Activated naive CD4-positive, alpha-beta T cell treated with anti-CD3 and anti-CD28 coated beads, Interleukin-2, amount 50 U/mL, for 24 hours (primary cell): ENCODE results near the gene FIGLA.

ENCODE experiments used
- H3K27ac Mint-ChIP-seq: one replicate; pipeline ENCODE4 v1.8.0; 2021; ENCODE audit warnings: mild to moderate bottlenecking, mixed read lengths
- H3K27me3 Mint-ChIP-seq: one replicate; pipeline ENCODE4 v1.8.0; 2021; ENCODE audit warnings: mixed read lengths
- H3K36me3 Mint-ChIP-seq: one replicate; pipeline ENCODE4 v1.8.0; 2021; ENCODE audit warnings: mixed read lengths
- H3K4me1 Mint-ChIP-seq: one replicate; pipeline ENCODE4 v1.8.0; 2021; ENCODE audit warnings: mixed read lengths
- H3K4me3 Mint-ChIP-seq: one replicate; pipeline ENCODE4 v1.8.0; 2021; ENCODE audit warnings: mild to moderate bottlenecking, mixed read lengths
- H3K9me3 Mint-ChIP-seq: one replicate; pipeline ENCODE4 v1.8.0; 2021; ENCODE audit warnings: mixed read lengths

FIGLA gene

DNA sequence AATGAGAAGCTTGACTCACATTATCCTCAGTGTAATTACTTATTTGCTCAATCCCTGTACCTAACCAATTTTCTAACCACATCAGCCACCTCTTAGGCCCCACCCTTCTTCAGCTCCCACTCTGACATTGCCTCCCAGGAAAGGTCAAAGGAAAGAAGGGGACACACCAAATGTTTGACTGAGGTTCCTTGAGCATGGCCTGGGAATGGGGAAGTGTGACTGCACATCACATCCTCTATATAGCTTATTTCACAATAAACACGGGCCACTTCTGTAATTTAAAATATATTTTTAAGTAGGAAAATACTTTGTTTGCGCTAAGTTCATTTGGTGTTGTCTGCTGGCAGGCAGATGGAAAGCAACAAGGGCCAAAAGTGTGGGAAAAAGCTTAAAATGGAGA is 3.0 kb upstream of the FIGLA start:
- H3K27me3 Mint-ChIP-seq, result peaks cover 24% of the 10 kb centered on the region
- no peaks in the 10 kb centered on the region for H3K36me3 Mint-ChIP-seq
- H3K9me3 Mint-ChIP-seq, result no peaks in the 10 kb centered on the region
- H3K27ac Mint-ChIP-seq, result no peak overlapping the region
- H3K4me3 Mint-ChIP-seq, result no peak overlapping the region
- peaks cover 10% of the 10 kb centered on the region for H3K4me1 Mint-ChIP-seq

DNA sequence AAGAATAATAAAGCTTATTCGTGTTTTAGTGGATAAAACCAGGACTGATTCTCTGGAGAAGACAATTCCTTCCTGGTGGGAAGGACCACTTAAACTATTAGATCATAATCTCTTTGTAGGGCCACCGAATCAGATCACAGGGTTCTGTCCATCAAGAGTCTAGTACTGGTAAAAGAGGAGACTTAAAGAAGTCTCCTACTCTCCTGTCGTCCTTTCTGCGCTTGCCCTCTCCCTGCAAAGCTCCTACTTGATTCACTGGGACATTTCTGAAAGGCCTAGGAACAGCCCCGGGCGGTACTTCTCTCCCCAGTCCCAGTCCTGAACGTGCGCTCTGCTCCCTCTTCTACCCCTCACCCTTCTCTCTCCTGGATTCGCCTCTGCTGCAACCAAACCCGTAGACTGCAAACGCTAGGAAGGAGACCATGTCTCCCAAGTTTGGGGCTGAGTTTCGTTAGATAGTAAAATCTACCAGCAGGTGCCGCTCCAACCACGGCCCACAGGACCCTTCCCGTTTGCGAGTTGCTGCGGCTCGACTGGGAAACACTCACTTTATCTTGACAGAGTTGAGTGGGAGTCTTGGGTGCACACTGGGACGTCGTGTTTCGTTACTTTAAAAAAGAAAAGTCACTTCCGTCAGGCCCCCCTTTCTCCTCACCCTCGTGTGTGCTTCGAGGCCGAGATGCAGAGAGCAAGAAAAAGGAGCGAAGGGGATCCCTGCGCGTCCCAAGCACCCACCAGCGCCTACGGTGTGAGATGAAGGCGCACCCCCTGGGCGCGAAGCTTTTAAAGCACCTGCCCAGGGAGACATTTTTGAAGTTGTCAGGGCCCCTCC is 923 bp downstream of the FIGLA start:
- H3K36me3 Mint-ChIP-seq, result peaks cover 3% of the 10 kb centered on the region
- peaks cover 20% of the 10 kb centered on the region for H3K4me1 Mint-ChIP-seq
- H3K27ac Mint-ChIP-seq, result peak overlapping the region; percentile 9
- H3K9me3 Mint-ChIP-seq, result no peaks in the 10 kb centered on the region
- peak overlapping the region; percentile 86 for H3K4me3 Mint-ChIP-seq
- peaks cover 39% of the 10 kb centered on the region for H3K27me3 Mint-ChIP-seq

DNA sequence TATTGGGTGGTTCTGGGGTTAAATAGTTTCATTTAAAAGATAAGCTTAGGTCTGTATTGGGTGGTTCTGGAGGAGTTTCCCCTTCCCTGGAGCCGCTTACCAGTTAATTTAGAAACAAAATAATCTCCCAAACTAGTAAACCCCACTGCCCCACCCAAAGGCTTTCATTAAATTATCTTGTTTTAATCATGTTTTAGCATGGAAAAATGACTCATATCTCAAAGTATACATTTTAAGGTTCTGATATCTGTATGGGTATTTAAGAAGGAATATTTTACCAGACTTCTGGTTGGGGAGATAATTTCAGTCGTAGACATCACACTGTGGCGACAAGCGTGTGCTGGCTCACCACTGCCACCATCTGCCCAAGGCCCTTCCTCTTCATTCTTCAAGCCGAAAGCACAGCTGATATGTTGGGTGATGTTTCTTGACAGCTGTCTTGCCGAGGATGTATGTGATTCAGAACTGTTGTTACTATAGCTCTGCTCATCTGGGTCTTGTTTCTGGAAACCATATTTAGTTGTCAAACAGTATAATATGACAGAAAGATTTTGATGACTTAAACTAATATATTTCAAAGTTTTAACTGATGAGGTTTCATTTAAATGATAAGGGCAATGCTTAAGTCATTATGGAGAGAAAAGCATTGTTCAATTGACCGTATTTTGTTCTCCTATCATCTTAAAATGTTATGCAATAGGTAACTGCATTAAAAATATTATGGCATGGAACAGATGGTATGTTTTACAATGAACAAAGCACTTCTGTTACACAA is 5.1 kb downstream of the FIGLA start:
- no peaks in the 10 kb centered on the region for H3K9me3 Mint-ChIP-seq
- H3K4me3 Mint-ChIP-seq, result no peak overlapping the region
- H3K27me3 Mint-ChIP-seq, result peaks cover 21% of the 10 kb centered on the region

DNA sequence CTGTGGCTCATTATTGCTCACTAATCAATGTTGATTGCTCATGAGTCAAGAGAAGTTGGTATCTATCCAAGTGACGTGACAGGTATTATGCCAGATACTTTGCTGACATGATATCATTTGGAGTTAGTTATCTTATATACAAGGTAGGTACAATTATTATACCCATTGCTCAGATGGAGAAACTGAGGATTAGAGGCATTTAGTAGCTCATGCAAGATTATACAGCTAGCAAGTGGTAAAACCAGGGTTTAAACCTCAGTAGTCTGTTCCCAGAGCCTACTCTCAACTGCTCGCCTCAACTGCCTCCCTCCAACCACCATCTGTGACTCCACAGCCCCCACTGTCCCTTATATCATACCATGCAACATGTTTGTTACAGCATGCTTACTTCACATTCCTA is 6.1 kb downstream of the FIGLA start:
- peaks cover 11% of the 10 kb centered on the region for H3K4me1 Mint-ChIP-seq
- H3K9me3 Mint-ChIP-seq, result no peaks in the 10 kb centered on the region
- H3K27me3 Mint-ChIP-seq, result peaks cover 16% of the 10 kb centered on the region
- no peak overlapping the region for H3K27ac Mint-ChIP-seq
- H3K36me3 Mint-ChIP-seq, result peaks cover 3% of the 10 kb centered on the region
- H3K4me3 Mint-ChIP-seq, result no peak overlapping the region

More for the DNA sequence above, 5.1 kb downstream of the FIGLA start:
- Mint-ChIP-seq H3K27ac (no peak overlapping the region), H3K36me3 (peaks cover 3% of the 10 kb centered on the region), H3K4me1 (peaks cover 17% of the 10 kb centered on the region)

DNA sequence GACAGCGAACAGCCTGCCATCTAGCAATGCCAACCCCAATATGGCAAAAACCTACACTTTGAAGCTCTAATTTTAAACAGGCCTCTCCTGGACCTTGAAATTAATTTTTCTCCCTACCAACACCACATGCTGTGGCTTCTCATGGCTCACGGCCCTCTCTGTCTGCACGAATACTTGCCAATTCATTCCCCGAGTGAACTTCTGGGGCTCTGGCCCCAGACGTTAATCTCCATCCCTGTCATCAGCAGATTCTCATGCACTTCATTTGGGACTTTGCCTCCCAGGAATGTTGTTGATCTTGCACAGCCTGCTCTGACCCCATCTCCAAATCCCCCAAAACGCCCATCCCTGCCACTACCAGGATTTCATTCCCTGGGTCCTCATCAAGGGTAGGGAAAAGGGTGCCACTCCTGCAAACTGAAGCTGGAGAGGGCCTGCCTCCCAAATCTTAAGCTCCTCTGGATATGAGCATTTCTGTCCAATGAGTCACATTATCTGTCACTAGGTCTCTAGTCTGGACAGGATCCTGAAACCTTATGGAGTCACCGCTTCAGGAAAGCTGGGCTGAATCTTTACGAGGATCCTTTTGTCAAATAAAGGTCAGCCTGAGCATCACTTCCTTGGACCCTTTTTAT is 10.4 kb downstream of the FIGLA start:
- no peaks in the 10 kb centered on the region for H3K36me3 Mint-ChIP-seq
- no peaks in the 10 kb centered on the region for H3K9me3 Mint-ChIP-seq
- no peaks in the 10 kb centered on the region for H3K4me1 Mint-ChIP-seq
- H3K4me3 Mint-ChIP-seq, result no peak overlapping the region
- H3K27me3 Mint-ChIP-seq, result peaks cover 4% of the 10 kb centered on the region
- no peak overlapping the region for H3K27ac Mint-ChIP-seq

DNA sequence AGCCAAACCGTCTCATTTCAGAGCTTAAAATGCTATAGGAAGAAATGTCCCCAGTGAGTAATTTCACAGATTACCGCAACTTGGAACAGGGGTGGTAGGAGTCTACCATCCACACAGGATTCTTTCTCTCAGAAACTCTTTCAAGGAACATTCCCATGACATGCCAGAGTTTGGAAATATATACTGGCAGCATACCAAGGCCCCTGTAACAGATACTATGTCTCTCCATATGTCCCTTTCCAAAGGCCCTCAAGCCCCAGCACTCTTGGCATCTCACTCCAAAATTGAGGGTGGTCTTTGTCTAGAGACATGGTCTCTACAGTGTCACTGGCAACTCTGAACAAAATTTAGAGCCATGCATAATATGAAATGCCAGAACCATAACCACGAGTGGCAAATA is 11.0 kb downstream of the FIGLA start:
- Mint-ChIP-seq H3K4me1 (no peaks in the 10 kb centered on the region), H3K36me3 (no peaks in the 10 kb centered on the region), H3K9me3 (no peaks in the 10 kb centered on the region), H3K27ac (no peak overlapping the region), H3K4me3 (no peak overlapping the region), H3K27me3 (peaks cover 4% of the 10 kb centered on the region)

DNA sequence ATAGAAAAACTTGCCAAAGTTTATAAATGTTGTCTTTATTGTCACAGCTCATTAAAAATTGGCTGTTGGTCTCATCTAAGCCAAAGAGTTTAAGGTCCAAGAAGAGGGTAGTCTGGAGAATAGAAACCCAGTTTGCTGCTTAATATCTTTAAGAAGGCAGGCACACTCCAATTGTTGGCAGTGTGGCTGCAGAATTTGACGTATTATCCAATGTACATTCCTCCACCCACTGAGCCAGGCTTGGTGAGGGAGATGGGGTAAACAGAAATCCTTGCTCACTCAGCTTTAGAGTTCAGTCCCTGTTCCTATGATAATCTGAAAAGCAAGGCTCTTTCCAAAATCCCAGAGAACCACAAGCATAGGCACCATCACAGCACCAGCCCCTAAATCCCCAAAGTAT is 11.8 kb downstream of the FIGLA start:
- H3K9me3 Mint-ChIP-seq, result no peaks in the 10 kb centered on the region
- peaks cover 10% of the 10 kb centered on the region for H3K27me3 Mint-ChIP-seq
- no peaks in the 10 kb centered on the region for H3K36me3 Mint-ChIP-seq
- H3K27ac Mint-ChIP-seq, result no peak overlapping the region
- H3K4me1 Mint-ChIP-seq, result no peaks in the 10 kb centered on the region
- H3K4me3 Mint-ChIP-seq, result no peak overlapping the region

DNA sequence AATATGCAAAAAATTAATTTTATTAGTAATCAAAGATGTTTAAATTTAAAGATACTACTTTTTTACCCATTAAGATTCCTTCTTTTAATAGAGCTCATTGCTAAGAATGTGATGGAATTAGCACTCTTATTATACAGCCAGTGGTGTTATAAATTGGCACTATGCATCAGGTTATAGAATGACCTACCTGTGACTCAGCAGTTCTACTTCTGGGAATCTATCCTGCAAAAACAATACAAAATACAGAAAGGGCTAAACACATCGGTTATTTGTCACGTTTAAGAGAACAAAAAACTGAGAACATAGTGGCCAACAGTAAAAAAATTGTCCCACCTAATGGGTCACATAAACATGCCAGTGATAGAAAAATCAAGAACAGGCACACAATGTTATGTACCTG is 13.0 kb downstream of the FIGLA start:
- H3K4me3 Mint-ChIP-seq, result no peak overlapping the region
- H3K4me1 Mint-ChIP-seq, result no peaks in the 10 kb centered on the region
- H3K27me3 Mint-ChIP-seq, result peaks cover 11% of the 10 kb centered on the region
- no peaks in the 10 kb centered on the region for H3K9me3 Mint-ChIP-seq
- H3K36me3 Mint-ChIP-seq, result no peaks in the 10 kb centered on the region
- no peak overlapping the region for H3K27ac Mint-ChIP-seq

DNA sequence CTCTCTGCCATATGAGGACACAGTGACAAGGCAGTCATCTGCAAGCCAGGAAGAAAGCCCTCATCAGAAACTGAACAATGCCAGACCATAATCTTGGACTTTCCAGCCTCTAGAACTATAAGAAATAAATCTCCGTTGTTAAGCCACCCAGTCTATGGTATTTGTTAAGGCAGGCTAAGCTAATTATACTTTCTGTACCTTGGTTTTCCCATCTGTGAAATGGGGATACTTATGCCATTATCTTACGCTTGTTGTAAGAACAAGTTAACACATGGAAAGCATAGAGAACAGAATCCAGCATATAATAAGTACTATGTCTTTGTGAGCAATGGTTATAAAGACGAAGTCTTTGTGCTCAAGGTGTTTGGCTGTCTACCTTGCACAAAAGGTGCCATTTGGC is 14.2 kb downstream of the FIGLA start:
- H3K27me3 Mint-ChIP-seq, result peaks cover 11% of the 10 kb centered on the region
- no peak overlapping the region for H3K4me3 Mint-ChIP-seq
- no peak overlapping the region for H3K27ac Mint-ChIP-seq
- no peaks in the 10 kb centered on the region for H3K36me3 Mint-ChIP-seq
- no peaks in the 10 kb centered on the region for H3K9me3 Mint-ChIP-seq
- H3K4me1 Mint-ChIP-seq, result no peaks in the 10 kb centered on the region

DNA sequence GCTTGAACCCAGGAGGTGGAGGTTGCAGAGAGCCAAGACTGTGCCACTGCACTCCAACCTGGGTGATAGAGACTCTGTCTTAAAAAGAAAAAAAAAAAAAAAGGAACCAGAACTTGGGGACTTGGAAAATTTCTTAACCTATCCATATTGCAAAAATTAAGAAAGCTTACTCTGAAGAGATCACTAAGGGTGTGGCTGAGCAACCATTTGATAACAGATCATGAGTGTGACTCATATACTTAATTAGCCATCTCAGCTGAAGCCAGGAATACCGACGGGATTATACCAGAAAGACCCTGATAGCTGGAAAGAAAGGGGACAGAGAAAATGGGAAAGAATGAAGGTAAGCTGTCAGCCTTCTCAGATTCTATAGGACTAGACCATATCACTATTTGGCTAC is 15.3 kb downstream of the FIGLA start:
- Mint-ChIP-seq H3K27ac (no peak overlapping the region), H3K4me1 (no peaks in the 10 kb centered on the region), H3K9me3 (no peaks in the 10 kb centered on the region), H3K27me3 (peaks cover 11% of the 10 kb centered on the region), H3K4me3 (no peak overlapping the region), H3K36me3 (no peaks in the 10 kb centered on the region)

DNA sequence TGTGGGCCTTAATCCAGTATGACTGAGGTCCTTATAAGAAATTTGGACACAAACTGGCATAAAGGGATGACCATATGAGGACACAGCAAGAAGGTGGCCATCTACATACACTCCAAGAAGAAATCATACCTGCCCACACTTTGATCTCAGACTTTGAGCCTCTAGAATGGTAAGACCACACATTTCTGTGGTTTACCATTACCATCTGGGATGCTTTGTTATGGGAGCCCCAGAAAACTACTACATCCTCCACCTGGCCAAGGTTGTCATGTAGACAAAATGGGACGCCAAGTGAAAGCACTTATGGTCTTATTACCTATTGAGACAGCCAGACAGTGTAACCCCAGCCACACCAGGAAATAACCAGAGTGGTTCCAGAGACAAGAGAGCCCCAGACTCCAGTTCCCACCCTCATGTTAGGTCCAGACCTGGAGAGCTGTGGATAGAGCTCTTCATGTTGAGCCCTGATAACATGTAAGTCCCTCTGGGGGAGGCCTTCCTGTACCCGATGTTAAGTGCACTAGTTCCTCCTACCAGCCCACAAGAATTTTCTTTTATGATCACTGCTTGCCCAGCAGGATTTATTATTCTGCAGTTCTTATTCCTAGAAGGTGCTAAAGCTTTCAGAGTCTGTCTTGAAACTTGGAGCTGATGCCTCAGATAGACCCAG is 17.8 kb downstream of the FIGLA start:
- H3K9me3 Mint-ChIP-seq, result no peaks in the 10 kb centered on the region
- peaks cover 14% of the 10 kb centered on the region for H3K27me3 Mint-ChIP-seq
- peaks cover 4% of the 10 kb centered on the region for H3K4me1 Mint-ChIP-seq
- H3K27ac Mint-ChIP-seq, result no peak overlapping the region
- H3K36me3 Mint-ChIP-seq, result no peaks in the 10 kb centered on the region
- no peak overlapping the region for H3K4me3 Mint-ChIP-seq

DNA sequence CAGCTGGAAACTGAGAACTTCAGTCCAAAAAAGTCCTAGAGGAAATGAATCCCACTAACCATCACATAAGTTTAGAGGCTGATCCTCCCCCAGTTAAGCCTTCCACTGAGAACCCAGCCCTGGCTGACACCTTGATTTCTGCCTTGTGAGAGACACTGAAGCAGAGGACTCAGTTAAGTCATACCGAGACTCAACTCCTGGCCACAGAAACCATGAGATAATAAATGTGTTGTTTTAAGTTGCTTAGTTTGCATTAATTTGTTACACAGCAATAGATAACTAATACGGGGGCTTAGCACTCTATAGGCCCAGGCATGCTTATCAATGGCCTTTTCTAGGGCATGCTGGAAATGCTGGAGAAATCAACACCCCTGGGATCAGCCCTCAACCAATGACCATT is 19.0 kb downstream of the FIGLA start:
- H3K27me3 Mint-ChIP-seq, result peaks cover 17% of the 10 kb centered on the region
- H3K27ac Mint-ChIP-seq, result no peak overlapping the region
- H3K9me3 Mint-ChIP-seq, result no peaks in the 10 kb centered on the region
- peaks cover 10% of the 10 kb centered on the region for H3K4me1 Mint-ChIP-seq
- H3K4me3 Mint-ChIP-seq, result no peak overlapping the region
- H3K36me3 Mint-ChIP-seq, result no peaks in the 10 kb centered on the region

DNA sequence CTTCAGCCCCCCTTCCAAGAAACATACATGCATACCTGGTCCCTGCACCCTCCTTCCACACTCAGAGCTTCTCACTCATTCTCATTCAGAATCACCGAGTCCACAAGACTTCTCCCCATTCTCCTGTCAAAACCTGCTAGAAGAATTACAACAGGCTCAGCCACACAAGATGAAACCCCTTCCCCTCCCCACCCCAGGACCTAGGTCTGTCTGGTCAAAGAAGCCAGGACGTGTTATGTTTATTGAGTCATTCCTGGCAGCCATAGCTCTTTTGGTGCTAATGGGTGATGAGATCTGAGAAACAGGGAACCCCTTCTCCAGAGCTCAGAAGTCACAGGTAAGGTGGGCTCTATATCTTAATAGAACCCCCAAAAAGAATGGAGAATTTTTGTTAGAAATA is 21.0 kb downstream of the FIGLA start:
- H3K9me3 Mint-ChIP-seq, result no peaks in the 10 kb centered on the region
- peaks cover 15% of the 10 kb centered on the region for H3K4me1 Mint-ChIP-seq
- H3K4me3 Mint-ChIP-seq, result no peak overlapping the region
- no peak overlapping the region for H3K27ac Mint-ChIP-seq
- peaks cover 14% of the 10 kb centered on the region for H3K27me3 Mint-ChIP-seq
- no peaks in the 10 kb centered on the region for H3K36me3 Mint-ChIP-seq

DNA sequence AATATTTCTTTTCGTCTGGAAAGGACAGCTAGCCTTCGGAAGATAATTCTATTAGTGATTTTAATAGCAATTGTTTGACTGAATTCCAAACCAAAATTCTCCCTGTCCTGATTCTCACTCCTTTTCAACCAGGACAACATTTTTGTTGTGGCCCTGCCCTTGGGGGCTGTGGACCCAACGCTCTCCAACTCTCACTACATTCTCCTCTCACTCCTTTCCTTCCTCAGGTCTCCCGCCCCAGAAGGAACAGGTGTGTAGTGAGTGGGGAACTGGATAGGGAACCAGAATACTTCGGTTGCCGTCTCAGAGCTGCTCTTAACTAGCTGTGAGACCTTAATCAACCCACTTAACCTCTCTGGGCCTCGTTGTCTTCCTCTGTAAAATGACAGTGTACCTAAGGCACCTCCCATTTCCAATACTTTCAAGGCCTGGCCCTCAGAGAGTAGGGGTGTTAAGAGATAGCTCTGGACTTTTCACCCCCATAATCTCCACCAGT is 21.8 kb downstream of the FIGLA start:
- peak overlapping the region; percentile 84 for H3K4me3 Mint-ChIP-seq
- H3K27ac Mint-ChIP-seq, result peak overlapping the region; percentile 83
- peaks cover 15% of the 10 kb centered on the region for H3K4me1 Mint-ChIP-seq
- H3K36me3 Mint-ChIP-seq, result no peaks in the 10 kb centered on the region
- H3K27me3 Mint-ChIP-seq, result peaks cover 8% of the 10 kb centered on the region
- H3K9me3 Mint-ChIP-seq, result no peaks in the 10 kb centered on the region
